Measurements from ENCODE around the gene TRAF4.
"Not testable (repeated sequence)": the region's sequence is repeated elsewhere in the genome, so short reads cannot be mapped to it uniquely, and the experiment has no call there.

Gene TRAF4

GRCh38 chr17:28733346-28733745 lies 10.5 kb upstream of the TRAF4 start:
- DNase-seq (ENCODE audit: low read depth in 2 of 2), result no peak

- DNase-seq (ENCODE audit: low read depth in 2 of 2), result no peak
Measured at GRCh38 chr17:28734712-28735241, 9.0 kb upstream of the TRAF4 start.

GRCh38 chr17:28735242-28735722 lies 8.5 kb upstream of the TRAF4 start:
- no peak for DNase-seq (ENCODE audit: low read depth in 2 of 2)

DNA sequence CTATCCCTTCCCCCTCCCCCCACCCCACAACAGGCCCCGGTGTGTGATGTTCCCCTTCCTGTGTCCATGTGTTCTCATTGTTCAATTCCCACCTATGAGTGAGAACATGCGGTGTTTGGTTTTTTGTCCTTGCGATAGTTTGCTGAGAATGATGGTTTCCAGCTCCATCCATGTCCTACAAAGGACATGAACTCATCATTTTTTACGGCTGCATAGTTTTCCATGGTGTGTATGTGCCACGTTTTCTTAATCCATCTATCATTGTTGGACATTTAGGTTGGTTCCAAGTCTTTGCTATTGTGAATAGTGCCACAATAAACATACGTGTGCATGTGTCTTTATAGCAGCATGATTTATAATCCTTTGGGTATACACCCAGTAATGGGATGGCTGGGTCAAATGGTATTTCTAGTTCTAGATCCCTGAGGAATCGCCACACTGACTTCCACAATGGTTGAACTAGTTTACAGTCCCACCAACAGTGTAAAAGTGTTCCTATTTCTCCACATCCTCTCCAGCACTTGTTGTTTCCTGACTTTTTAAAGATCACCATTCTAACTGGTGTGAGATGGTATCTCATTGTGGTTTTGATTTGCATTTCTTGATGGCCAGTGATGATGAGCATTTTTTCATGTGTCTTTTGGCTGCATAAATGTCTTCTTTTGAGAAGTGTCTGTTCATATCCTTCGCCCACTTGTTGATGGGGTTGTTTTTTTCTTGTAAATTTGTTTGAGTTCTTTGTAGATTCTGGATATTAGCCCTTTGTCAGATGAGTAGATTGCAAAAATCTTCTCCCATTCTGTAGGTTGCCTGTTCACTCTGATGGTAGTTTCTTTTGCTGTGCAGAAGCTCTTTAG lies 7.7 kb upstream of the TRAF4 start:
- not testable (repeated sequence) for DNase-seq (ENCODE audit: low read depth in 2 of 2)

GRCh38 chr17:28737316-28737715 lies 6.5 kb upstream of the TRAF4 start:
- no peak for DNase-seq (ENCODE audit: low read depth in 2 of 2)

DNA sequence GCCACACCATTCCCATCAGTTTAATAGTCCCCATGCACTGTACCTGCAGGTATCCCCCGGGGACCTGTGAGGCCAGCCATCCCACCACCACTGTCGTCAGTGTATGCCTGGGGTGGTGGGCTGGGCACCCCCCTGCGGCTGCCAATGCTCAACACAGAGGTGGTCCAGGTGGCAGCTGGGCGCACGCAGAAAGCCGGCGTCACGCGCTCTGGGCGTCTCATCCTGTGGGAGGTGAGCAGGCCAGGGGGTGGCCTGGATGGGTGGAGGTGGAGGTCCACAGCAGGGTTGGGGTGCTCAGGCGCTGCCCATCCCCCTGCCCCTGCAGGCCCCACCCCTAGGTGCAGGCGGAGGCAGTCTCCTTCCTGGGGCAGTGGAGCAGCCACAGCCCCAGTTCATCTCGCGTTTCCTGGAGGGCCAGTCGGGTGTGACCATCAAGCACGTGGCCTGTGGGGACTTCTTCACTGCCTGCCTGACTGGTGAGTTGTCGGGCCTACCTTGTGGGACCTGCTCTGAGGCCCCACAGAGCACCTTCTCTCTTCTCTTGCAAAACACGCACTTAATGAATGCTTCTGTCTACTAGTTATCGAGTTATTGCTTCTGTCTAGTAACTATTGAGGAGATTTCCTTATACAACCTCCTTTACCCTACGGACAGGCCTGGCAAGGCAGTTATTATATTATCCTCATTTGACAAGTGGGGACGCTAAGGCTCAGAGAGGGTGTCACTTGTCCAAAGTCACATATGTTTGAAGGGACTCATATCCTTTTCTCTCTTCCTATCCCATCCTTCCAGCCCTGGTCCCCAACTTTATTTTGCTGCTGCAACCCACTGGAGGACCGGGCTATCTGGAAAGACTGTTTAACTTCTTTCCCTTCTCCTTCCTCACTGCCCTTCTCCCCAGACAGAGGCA lies 5.8 kb upstream of the TRAF4 start:
- no peak for DNase-seq (ENCODE audit: low read depth in 2 of 2)

DNA sequence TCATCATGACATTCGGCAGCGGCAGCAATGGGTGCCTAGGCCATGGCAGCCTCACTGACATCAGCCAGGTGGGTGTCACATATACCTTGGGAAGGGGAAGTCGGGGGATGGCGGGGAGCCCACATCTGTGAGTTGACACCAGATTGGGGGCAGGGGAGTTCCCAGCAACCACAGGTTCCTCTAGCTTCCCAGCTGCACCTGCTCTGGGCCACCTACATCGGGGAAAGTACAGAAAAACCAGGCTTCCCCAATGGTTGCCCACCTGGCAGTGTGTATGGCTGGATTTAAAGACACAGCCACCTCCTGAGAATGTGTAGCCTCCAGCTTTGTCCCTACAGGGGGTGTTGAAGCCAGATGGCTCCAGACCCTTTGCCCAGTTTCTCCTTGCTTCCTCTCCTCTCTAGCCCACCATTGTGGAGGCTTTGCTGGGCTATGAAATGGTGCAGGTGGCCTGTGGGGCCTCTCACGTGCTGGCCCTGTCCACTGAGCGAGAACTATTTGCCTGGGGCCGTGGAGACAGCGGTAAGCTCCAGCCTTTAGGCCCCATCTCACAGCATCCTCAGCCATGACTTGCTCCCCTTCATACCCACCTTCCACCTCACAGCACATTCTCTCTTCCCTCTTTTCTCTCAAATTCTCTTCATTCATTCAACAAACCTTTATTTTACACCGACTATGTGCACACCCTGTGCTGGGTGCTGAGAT lies 5.0 kb upstream of the TRAF4 start:
- peak; percentile 61 for DNase-seq (ENCODE audit: low read depth in 2 of 2)

GRCh38 chr17:28740406-28741357 lies 3.1 kb upstream of the TRAF4 start:
- DNase-seq (ENCODE audit: low read depth in 2 of 2), result no peak

DNA sequence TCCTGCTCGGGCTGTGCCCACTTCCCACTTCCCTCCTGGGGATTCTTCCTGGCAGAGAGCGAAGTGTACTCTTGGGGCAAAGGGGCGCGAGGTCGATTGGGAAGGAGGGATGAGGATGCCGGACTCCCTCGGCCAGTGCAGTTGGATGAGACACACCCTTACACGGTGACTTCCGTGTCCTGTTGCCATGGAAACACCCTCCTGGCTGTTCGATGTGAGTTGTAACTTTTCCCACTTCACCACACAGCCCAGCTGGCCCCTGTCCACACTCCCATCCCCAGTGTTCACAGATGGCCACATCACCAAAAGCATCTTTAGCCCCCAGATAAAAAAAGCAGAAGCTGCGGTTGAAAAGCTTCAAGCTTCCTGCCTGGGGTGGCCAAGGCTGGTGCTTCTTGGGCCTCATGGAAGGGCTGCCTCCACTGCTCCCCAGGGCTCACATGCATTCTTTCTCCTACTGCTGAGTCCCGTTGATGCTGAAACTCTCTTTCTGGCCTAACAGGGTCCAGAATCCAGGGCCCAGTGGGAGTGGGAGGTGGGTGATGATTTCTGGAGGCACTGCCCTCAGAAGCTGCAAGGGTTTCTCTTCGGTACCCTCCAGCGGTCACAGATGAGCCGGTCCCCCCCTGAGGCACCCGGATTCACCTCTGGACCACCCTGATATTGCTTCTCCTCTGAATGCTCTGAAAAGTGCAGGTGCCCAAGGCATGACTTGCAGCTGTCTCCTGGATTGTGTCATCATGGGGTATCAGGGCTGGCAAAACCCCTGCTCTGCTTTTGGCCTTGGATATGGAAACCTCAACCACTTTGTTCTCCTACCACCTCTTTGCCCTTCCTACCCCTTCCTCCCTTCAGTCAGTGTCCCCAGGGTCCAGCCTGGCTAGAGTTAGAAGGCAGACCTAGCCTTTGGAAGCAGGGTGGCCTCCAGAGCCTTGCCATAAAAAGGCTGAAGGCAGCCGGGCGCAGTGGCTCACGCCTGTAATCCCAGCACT lies 2.2 kb upstream of the TRAF4 start:
- no peak for DNase-seq (ENCODE audit: low read depth in 2 of 2)

DNA sequence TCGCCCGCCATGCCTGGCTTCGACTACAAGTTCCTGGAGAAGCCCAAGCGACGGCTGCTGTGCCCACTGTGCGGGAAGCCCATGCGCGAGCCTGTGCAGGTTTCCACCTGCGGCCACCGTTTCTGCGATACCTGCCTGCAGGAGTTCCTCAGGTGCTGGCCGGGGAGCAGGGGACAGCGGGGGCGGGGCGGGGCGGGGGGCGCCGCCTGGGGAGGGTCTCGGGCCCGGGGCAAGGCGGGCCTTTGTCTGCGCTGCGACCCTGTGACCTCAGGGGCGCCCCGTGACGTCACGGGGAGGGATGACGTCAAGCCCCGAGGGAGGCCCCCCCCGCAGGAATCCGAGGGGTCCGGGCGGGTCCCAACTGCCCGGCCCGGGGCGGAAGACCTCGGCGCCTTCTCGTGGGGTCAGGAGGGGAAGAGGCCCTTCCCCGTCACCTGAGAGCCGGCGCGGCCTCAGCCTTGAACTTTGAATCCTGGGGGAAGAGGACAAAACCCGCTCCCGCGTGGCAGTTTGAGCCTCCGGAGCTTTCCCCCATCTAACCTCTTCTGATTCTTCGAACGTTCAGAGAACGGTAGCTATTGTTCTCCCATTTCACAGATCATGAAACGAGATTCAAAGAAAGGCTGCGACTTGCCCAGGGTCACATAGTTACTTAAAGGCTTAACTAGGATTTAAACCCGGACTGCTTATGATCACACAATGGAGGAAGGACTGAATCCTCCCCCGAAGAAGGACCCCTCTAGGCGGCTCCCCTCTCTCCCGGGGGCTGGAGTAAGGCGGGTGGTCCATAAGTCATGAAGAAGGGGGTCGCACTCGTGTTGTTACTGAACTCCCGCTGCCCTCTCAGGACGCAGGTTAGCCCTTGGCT lies 527 bp downstream of the TRAF4 start:
- peak; percentile 66 to 78 for DNase-seq (ENCODE audit: low read depth in 2 of 2)

GRCh38 chr17:28744972-28745785 lies 1.4 kb downstream of the TRAF4 start:
- no peak for DNase-seq (ENCODE audit: low read depth in 2 of 2)

DNA sequence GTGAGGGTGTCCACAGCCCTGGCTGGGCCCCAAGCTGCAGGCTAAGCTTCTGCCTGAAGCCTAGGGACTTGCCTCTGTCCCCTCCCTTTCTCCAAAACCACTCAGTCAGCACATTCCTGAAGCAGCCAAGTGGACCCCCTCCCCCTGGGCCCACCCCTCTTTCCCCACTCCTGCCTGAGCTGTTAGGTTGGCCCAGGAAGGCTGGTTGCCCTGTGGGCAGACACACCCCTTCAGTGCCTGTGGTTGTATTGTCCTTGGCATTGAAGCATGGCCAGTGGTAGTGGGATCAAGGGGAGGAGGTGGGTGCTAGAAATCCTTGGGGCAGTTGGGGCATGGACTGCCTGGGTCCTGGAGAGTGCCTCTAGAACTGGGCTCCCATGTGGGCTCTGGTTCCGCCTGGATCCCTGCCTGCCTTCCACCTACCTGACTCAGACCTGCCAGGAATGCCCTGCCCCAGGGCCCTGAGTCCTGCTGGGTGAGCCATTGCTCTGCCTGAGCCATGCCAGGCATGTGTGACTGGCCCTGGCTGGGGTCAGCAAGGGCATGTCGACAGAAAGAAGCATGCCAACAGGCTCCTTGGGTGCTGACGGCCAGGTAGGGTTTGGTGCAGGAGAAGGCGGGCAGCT lies 2.1 kb downstream of the TRAF4 start:
- no peak for DNase-seq (ENCODE audit: low read depth in 2 of 2)

GRCh38 chr17:28746611-28747050 lies 2.8 kb downstream of the TRAF4 start:
- no peak for DNase-seq (ENCODE audit: low read depth in 2 of 2)

- DNase-seq (ENCODE audit: low read depth in 2 of 2), result no peak
Measured at GRCh38 chr17:28747051-28747691, 3.4 kb downstream of the TRAF4 start.

DNA sequence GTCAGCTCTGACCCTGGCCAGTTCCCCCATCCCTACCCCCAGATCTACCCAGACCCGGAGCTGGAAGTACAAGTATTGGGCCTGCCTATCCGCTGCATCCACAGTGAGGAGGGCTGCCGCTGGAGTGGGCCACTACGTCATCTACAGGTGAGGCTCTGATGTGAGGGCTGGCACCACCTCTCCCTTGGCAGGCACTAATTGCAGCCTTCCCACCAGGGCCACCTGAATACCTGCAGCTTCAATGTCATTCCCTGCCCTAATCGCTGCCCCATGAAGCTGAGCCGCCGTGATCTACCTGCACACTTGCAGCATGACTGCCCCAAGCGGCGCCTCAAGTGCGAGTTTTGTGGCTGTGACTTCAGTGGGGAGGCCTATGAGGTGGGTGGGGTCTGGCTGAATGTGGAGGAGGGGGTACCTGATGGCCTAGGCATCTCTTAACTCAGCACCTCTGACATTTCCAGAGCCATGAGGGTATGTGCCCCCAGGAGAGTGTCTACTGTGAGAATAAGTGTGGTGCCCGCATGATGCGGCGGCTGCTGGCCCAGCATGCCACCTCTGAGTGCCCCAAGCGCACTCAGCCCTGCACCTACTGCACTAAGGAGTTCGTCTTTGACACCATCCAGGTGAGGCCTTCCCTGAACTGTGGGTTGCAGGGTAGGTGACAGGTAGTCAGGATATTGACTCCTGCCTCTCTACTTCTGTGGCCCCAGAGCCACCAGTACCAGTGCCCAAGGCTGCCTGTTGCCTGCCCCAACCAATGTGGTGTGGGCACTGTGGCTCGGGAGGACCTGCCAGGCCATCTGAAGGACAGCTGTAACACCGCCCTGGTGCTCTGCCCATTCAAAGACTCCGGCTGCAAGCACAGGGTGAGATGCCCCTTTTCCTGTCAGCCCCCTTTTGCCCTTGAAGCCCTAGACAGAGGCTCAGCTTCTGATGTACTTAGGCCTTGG lies 4.3 kb downstream of the TRAF4 start:
- no peak for DNase-seq (ENCODE audit: low read depth in 2 of 2)

Data from stimulated activated CD4-positive, alpha-beta T cell treated with anti-CD3 and anti-CD28 coated beads, Interleukin-1b, Interleukin-23, amount 100 ng/mL, for 4 hours (primary cell).